Activated CD4-positive, CD25-positive, alpha-beta regulatory T cell treated with anti-CD3 and anti-CD28 coated beads, Interleukin-2, amount 50 U/mL, for 72 hours (primary cell): ENCODE results near the gene USP24.
"Not testable (repeated sequence)": the region's sequence is repeated elsewhere in the genome, so short reads cannot be mapped to it uniquely, and the experiment has no call there.

ENCODE experiments used
- DNase-seq: peaks from one replicate; pipeline ENCODE4 v3.0.0; 2021

The USP24 gene

DNA sequence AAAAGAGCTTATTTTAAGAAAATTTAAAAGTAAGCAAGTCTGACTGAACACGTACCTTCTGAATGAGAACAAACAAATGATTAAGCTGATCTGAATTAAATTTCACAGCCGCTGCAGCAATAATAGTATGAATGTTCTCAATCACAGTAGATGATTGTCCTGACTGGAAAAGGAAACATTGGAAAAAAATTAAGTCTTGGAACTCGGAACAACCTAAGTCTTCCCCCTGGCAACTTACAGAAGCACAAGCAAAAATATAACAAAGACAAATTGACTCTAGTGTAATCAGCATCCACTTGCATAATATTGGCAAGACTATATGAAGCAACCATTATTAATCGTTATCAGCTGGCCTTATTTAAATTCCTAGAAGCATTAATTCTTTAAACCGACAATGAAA, 60.5 kb downstream of the USP24 start:
- no peak for DNase-seq

- DNase-seq, result no peak
Observed at GRCh38 chr1:55153031-55153430, 62.1 kb downstream of the USP24 start.

DNA sequence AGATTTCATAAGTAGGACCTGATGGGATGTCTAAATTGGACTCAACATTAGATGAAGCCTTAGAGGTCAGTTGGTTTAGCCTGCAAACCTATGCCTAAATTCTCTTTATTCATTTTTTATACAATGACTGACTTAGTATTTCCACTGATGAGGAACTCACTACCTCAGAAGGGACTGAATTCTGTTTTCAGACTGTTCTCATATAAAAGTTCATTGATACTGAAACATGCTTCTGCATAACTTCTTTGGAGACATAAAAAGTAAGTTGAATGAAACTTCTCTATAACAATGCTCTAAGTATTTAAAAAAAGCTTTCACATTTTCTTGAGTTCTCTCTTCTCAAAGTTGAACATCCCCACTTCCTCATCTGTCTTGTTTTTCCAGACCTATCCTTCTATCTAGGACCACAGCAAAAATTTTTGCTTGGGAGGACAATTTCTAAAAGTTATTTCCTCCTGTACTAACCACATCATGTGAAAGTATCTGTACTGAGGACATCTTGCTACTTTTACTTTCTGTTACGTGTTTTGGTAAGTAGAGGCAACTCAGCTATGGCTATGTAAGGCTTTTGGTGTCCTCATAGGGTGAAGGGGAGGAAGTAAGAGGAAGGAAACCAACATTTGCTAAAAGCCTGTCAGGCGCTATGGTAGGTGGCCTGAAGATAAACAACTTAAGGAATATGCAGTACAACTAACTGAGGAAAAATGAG, 64.1 kb downstream of the USP24 start:
- no peak for DNase-seq

DNA sequence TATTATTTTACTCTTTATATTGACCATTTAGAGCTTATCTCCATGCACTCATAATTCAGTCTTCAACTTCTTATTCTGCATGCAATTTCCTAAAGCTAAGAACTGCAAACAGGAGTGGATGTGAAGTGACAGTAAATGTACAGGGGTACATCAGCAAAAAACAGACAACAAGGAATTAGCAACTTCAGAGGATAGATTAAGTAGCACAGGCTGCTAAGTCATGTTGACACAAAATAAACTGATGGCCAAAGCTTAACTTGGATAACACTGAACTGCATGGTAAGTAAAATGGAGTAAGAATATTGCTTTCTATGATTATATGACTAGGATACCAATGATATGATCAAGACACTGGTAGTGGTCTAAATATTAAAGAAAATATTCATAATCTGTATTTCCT, 66.5 kb downstream of the USP24 start:
- no peak for DNase-seq

DNA sequence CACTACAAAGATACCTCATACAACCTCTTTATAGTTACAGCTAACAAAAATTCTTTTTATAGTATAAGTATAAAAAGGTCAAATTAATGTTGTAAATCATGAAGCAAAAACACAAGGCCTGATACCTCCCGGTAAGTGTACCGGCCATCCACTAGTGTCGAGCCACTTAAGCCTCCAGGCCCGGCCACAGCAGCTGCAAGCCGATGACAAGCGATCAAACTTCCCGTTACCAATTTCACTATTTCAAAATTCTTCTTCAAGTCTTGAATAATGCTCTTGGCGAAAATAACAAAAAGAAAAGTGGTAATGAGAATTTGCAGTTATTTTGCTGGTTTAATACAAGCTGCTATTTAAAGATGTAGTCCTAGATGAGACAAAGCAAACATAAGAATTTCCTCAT, 67.6 kb downstream of the USP24 start:
- no peak for DNase-seq

DNA sequence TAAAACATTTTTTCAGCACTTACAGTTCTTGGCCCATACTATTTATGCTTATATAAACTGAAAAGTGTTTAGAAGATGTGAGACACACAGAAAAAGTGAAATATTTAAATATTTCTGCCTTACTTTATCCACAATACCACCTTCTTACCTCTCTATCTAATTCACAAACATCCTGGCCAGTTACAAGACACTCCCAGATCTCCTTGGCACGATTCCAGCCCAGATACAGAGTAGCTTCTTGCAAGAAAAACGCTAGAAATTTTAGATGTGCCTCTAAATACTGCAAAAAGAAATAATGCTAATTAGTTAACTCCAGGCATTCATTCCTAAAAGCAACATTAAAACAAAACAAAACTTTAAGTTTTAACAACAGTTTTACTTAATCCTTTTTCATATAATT, 68.4 kb downstream of the USP24 start:
- DNase-seq, result no peak

- no peak for DNase-seq
Observed at GRCh38 chr1:55144886-55145285, 70.3 kb downstream of the USP24 start.

DNA sequence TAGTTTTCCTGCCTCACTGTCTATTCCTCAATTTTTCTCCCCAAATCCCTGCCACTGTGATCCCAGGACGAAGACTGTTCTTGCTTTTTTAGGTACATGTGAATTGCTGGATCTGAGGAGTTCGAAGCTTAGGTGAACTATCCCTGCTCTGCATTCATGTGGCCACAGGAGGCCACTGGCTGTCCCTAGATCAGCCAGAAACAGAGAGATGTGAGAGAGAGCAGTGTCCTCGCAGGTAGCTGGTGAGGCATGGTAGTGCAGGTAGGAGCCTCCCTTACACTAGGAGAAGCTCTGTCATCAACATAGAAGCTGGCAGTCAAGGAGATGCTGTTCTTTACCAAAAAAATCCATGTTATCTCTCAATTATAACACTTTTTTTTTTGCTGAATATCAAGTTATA, 71.5 kb downstream of the USP24 start:
- no peak for DNase-seq

DNA sequence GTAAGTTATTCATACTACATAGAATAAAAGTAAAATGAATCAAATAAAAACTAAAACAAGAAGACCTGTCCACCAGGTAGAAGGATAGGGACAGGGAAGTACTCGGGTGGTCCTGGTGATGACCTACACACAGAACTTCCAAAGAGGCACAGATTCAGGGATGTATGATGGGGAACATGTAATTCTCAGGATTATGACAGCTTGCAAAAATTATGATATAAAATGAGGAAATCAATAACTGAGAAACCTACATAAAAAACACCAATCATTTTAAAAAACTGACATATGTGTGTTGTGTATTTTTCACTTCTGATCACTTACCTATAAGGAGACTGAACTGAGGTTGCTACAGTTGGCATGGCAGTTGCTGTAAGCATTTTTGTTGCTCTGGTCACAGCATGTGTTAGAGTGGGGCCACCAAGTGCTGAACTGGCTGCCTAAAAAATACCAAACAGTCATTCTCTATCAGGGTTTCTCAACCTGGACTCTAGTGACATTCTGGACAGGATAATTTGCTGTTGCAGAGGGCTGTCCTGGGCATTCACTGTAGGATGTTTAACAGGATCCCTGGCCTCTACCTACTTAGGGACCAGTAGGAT, 73.8 kb downstream of the USP24 start:
- DNase-seq, result no peak

DNA sequence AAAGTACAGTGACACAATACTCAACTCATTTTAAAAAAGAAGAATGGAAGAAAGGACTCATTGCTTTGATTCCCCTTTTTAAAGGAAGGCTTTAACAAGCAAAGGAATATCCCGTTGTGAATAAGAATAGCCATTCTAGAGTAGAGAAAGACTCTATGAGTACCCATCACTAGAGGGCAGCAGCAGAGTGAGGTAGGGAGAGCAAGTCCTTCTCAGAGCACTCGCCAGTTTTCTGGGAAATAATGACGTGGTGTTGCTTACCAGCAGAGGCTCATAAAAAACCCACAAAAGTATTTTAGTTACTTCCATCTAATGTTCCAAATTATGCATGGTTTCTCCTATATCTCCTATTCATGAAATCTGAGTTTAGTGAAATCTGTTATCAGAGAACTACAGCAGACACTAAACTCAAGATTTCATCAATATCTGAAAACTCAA, 74.6 kb downstream of the USP24 start:
- DNase-seq, result peak; percentile 43

DNA sequence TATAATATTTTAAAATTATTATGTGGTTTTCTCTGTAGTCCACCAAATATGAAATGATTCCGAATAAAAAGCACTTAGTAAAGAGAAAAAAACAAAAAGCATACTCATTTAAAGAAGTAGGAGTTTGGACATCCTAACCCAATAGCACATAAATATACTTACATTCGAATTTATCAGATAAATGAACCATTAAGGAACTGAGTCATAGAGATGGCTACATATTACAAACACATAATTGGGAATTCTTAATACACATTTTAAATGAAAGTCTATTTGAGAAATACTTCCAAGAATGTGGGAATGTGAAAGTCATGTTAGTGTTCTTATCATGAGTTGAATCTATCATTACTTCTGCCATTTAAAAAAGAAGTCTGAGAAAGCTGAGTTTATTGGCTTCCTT, 75.0 kb downstream of the USP24 start:
- no peak for DNase-seq

GRCh38 chr1:55138823-55139222, 76.3 kb downstream of the USP24 start:
- no peak for DNase-seq

DNA sequence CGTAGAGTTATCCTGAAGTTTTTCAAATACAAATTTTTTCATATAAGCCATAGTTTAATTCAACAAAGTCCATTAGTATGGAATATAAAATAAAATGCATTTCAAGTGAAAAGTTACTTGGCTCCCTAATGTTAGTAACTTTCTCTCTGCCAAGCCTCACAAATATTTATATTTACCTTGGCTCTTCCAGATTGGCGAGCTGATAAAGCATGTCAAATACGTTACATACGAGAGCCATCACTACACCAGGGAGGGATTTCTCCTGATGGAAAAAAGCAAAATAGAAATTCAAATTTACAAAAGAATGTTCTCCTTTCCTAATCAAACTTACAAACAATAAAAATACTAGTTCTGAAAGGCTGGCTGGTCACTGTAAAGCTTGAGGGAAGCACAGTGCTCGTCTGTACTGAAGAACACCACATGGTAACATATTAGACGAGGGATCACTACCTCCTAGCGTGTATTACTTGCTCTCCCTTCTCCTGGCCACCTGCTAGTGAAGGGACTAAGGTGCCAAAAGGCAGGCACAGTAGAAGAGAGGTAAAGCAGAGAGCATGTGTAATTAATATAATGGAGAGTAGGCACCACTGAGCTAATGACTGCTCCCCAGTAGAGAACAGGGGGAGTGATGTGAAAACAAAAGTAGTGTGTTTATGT, 80.9 kb downstream of the USP24 start:
- no peak for DNase-seq

DNA sequence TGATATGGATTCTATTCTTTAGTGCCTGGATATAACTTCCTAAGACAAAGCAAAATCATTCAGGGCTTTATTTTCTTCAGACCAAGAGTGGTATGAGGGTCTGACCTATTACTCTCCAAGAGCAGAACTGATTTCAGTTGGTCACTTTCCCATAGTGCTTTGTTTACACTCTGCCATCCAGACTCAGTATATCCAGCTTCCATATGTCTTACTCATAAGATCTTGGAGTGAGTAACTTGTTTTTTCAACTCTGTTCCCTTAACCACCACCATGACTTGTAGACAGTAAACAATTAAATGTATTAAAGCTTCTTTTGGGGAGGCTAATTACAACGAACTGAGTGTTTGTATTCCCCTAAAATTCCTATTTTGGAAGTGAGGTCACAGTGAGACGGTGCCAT, 83.4 kb downstream of the USP24 start:
- DNase-seq, result no peak

GRCh38 chr1:55131218-55131617, 83.9 kb downstream of the USP24 start:
- no peak for DNase-seq

DNA sequence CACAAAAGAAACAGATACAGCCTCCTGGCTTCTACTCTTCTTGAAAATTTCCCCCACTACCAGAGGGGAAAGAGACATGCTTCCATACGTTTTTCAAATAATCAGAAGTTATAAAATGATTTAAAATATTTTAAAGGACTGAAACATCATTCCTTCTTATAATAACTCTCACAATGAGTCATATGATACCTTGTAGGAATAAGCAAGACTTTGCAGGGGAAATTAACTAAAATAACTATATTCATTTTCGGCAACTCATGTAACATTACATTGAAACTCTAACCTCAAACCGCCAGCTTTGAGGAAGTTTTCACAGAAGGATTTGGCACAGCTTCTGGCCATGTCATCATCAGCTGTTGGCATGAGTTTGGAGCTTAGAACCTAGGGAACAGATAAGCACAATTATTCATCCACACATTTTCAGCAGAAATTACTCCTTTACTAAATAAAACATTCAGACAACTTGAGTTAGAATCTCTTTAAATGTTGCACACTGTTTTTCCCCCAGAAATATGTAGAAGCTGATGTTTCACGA, 85.9 kb downstream of the USP24 start:
- no peak for DNase-seq

GRCh38 chr1:55128418-55128995, 86.7 kb downstream of the USP24 start:
- no peak for DNase-seq

DNA sequence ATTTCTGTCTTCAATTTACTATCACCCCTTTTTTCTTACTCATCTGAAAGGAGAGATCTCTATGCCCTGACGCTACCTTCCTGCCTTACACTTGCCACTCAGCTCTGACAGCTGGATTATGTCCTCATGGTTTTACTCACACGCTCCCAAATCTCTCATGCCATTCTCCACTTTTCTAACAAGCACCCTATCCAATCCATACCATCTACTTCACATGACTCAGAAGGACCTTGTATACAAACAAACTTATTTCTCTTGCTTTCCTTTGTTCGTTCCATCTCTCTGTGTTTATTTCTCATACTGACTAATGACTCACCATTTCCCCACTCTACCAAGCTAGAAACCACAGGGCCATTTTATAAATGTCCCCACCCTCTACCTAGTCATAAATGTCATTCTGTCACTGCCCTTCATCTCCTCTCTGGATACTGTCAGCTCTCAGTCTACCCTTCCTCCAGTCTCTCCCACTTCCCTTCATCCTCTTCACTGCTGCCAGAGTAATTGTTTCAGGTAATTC, 87.3 kb downstream of the USP24 start:
- DNase-seq, result no peak

DNA sequence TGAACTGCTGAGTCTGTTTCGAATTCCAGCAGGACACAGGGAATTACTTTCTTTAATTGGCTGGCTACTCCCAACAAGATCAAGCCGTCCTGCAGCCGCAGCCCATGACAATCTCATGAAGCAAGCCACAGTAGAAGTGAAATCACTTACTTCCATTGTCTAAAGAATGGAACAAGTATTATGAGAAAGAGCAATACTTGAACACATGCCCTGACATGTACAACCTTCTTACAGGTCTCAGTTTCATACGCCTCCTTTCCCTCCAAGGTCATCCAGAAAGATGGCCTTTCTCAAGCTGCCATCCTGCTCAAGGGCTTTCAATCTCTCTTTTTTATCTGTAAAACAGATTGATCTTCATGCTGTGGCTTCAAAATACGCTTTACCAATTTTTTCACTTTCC, 90.7 kb downstream of the USP24 start:
- no peak for DNase-seq

GRCh38 chr1:55120538-55120937, 94.6 kb downstream of the USP24 start:
- DNase-seq, result no peak

DNA sequence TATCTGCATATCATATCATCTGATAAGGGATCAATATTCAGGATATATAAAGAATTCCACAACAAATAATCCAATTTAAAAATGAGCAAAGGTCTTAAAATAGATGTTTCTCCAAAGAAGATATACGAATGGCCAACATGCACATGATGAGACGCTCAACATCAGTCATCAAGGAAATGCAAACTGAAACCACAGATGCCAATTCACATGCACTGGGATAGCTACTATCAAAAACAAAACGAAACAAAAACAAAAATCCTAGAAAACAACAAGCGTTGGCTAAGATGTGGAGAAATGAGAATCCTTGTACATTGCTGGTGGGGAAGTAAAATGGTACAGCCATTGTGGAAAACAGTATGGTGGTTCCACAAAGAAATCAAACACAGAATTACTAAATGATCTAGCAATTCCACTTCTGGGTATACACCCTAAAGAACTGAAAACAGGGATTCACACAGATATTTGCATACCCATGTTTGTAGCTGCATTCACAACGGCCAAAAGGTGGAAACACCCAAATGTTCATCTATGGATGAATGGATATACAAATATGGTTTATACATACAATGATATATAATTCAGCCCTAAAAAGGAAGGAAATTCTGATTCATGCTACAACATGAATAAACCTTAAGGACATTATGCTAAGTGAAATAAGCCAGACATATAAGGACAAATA, 96.4 kb downstream of the USP24 start:
- no peak for DNase-seq

GRCh38 chr1:55117941-55118340, 97.2 kb downstream of the USP24 start:
- no peak for DNase-seq

DNA sequence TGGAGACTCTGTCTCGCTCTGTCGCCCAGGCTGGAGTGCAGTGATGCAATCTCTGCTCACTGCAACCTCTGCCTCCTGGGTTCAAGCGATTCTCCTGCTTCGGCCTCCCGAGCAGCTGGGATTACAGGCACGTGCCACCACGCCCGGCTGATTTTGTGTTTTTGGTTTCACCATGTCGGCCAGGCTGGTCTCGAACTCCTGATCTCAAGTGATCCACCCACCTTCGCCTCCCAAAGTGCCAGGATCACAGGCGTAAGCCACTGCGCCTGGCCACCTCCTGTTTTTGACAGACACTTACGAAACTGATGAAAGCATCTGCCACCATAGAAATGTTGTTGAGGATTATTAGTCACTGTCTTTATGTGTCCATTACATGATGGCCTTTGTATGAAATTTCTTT, 106.2 kb downstream of the USP24 start:
- DNase-seq, result not testable (repeated sequence)
